A549 (cell line): ENCODE results near the gene NEDD9.

Source experiments
- RAD21 ChIP-seq, 2 experiments: fragments of >200 bp in 1 of 2; sonication (Bioruptor Twin) in 1 of 2; formaldehyde crosslinking in 1 of 2; IDR thresholded peaks in 1 of 2; conservative IDR thresholded peaks in 1 of 2; 2 replicates in 1 of 2; 3 replicates in 1 of 2; pipeline ENCODE4 v1.6.1; 2012 to 2018; ENCODE audit warnings: inconsistent platforms in 1 of 2
- SMC3 ChIP-seq: fragments of >200 bp; sonication (Bioruptor Twin); formaldehyde crosslinking; IDR thresholded peaks from 3 replicates; pipeline ENCODE4 v1.6.1; 2018; ENCODE audit warnings: inconsistent platforms
- SREBF2 ChIP-seq: fragments of 450-650 bp; IDR thresholded peaks from 2 replicates; pipeline ENCODE4 v1.6.1; 2014; ENCODE audit warnings: mild to moderate bottlenecking, moderate library complexity
- TF ChIP-seq, protein P1 (sequence below): fragments of >200 bp; sonication (Bioruptor Twin); formaldehyde crosslinking; IDR thresholded peaks from 3 replicates; pipeline ENCODE4 v1.5.1; 2016
- TF ChIP-seq, protein P2 (sequence below): IDR thresholded peaks from 2 replicates; pipeline ENCODE4 v1.6.1; 2012
- TF ChIP-seq, protein P3 (sequence below): fragments of 450-650 bp; IDR thresholded peaks from 2 replicates; pipeline ENCODE4 v1.6.1; 2014; ENCODE audit warnings: antibody characterized with exemption

DNA sequence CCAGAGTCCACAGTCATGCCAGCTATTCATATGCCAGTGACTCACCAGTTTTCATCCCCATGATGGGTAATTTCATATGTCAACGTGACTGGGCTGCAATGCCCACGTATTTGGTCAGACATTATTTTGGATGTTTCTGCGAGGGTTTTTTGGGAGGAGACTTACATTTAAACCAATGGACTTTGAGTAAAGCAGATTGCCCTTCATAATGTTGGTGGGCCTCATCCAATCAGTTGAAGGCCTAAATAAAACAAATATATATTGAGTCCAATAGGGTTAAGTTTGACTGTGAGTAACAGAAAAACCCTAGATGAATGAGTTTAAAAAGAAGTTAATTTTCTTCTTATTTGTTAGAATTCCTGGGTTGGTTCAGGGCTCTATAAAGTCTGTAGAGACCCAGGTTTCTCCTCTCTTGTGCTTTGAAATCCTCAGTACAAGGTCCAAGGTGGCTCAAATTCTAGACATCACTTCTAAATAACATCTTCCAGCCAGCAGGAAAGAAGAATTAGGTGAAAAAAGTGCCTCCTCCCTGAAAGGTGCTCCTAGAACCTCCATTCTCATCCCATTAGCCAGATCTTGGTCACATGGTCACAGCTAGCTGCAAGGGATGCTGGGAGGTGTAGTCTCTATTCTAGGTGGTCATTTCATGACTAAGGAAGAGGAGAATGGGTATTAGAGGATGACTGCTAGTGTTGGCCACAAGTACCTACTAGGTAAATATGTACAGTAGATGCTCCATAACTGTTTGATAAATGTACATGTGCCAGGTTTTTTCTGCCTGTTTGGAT lies 16.7 kb upstream of the NEDD9 start:
- TF ChIP-seq, protein P1, sequence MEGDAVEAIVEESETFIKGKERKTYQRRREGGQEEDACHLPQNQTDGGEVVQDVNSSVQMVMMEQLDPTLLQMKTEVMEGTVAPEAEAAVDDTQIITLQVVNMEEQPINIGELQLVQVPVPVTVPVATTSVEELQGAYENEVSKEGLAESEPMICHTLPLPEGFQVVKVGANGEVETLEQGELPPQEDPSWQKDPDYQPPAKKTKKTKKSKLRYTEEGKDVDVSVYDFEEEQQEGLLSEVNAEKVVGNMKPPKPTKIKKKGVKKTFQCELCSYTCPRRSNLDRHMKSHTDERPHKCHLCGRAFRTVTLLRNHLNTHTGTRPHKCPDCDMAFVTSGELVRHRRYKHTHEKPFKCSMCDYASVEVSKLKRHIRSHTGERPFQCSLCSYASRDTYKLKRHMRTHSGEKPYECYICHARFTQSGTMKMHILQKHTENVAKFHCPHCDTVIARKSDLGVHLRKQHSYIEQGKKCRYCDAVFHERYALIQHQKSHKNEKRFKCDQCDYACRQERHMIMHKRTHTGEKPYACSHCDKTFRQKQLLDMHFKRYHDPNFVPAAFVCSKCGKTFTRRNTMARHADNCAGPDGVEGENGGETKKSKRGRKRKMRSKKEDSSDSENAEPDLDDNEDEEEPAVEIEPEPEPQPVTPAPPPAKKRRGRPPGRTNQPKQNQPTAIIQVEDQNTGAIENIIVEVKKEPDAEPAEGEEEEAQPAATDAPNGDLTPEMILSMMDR: no peak
- TF ChIP-seq, protein P2, sequence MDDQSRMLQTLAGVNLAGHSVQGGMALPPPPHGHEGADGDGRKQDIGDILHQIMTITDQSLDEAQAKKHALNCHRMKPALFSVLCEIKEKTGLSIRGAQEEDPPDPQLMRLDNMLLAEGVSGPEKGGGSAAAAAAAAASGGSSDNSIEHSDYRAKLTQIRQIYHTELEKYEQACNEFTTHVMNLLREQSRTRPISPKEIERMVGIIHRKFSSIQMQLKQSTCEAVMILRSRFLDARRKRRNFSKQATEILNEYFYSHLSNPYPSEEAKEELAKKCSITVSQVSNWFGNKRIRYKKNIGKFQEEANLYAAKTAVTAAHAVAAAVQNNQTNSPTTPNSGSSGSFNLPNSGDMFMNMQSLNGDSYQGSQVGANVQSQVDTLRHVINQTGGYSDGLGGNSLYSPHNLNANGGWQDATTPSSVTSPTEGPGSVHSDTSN: no peak
- TF ChIP-seq, protein P3, sequence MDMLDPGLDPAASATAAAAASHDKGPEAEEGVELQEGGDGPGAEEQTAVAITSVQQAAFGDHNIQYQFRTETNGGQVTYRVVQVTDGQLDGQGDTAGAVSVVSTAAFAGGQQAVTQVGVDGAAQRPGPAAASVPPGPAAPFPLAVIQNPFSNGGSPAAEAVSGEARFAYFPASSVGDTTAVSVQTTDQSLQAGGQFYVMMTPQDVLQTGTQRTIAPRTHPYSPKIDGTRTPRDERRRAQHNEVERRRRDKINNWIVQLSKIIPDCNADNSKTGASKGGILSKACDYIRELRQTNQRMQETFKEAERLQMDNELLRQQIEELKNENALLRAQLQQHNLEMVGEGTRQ: no peak
- TF ChIP-seq RAD21 (conservative IDR thresholded peaks at IDR 0.05 in 1 of 2, IDR thresholded peaks at IDR 0.05 in 1 of 2) (no peak), SREBF2 (no peak), SMC3 (no peak)
